ENCODE measurements around the gene ACAP3.
A peak's percentile ranks its signal among the peaks of the same experiment; 100 is the strongest.

Gene ACAP3

GRCh38 chr1:1295154-1295923, 12.4 kb downstream of the ACAP3 start:
- TF ChIP-seq JUND (IDR thresholded peaks at IDR 0.05; ENCODE audit: low read depth): no peak
- DNase-seq (ENCODE audit: low read depth in 1 of 2, low spot score in 1 of 2): no peak
- in situ Hi-C loops (cut with HindIII; ENCODE audit: low pct_unique_long_range_greater_than_20kb, low sequenced_read_pairs): no loop called here

- no peak for TF ChIP-seq JUND (IDR thresholded peaks at IDR 0.05; ENCODE audit: low read depth)
- in situ Hi-C loops (cut with HindIII; ENCODE audit: low pct_unique_long_range_greater_than_20kb, low sequenced_read_pairs): no loop called here
- DNase-seq (ENCODE audit: low read depth in 1 of 2, low spot score in 1 of 2): no peak
These were observed 13.4 kb downstream of the ACAP3 start for GRCh38 chr1:1294250-1294890.

- TF ChIP-seq JUND (IDR thresholded peaks at IDR 0.05; ENCODE audit: low read depth): no peak
- in situ Hi-C loops (cut with HindIII; ENCODE audit: low pct_unique_long_range_greater_than_20kb, low sequenced_read_pairs): no loop called here
- DNase-seq (ENCODE audit: low read depth in 1 of 2, low spot score in 1 of 2): no peak
These were observed 14.2 kb downstream of the ACAP3 start for GRCh38 chr1:1293263-1294249.

- DNase-seq (ENCODE audit: low read depth in 1 of 2, low spot score in 1 of 2): no peak
- no peak for TF ChIP-seq JUND (IDR thresholded peaks at IDR 0.05; ENCODE audit: low read depth)
- in situ Hi-C loops (cut with HindIII; ENCODE audit: low pct_unique_long_range_greater_than_20kb, low sequenced_read_pairs): no loop called here
These were observed 14.9 kb downstream of the ACAP3 start for GRCh38 chr1:1292851-1293250.

GRCh38 chr1:1292442-1292779, 15.3 kb downstream of the ACAP3 start:
- DNase-seq (ENCODE audit: low read depth in 1 of 2, low spot score in 1 of 2): no peak
- TF ChIP-seq JUND (IDR thresholded peaks at IDR 0.05; ENCODE audit: low read depth): no peak
- in situ Hi-C loops (cut with HindIII; ENCODE audit: low pct_unique_long_range_greater_than_20kb, low sequenced_read_pairs): no loop called here

- DNase-seq (ENCODE audit: low read depth in 1 of 2, low spot score in 1 of 2): peak; percentile 69 to 80
- in situ Hi-C loops (cut with HindIII; ENCODE audit: low pct_unique_long_range_greater_than_20kb, low sequenced_read_pairs): no loop called here
- TF ChIP-seq JUND (IDR thresholded peaks at IDR 0.05; ENCODE audit: low read depth): no peak
These were observed 15.9 kb downstream of the ACAP3 start for GRCh38 chr1:1291548-1292441.

- no peak for DNase-seq (ENCODE audit: low read depth in 1 of 2, low spot score in 1 of 2)
- in situ Hi-C loops (cut with HindIII; ENCODE audit: low pct_unique_long_range_greater_than_20kb, low sequenced_read_pairs): no loop called here
- no peak for TF ChIP-seq JUND (IDR thresholded peaks at IDR 0.05; ENCODE audit: low read depth)
These were observed 16.7 kb downstream of the ACAP3 start for GRCh38 chr1:1291023-1291528.

GRCh38 chr1:1290238-1290731, 17.4 kb downstream of the ACAP3 start:
- in situ Hi-C loops (cut with HindIII; ENCODE audit: low pct_unique_long_range_greater_than_20kb, low sequenced_read_pairs): no loop called here

GRCh38 chr1:1287288-1288110, 20.2 kb downstream of the ACAP3 start:
- in situ Hi-C loops (cut with HindIII; ENCODE audit: low pct_unique_long_range_greater_than_20kb, low sequenced_read_pairs): no loop called here
- no peak for TF ChIP-seq JUND (IDR thresholded peaks at IDR 0.05; ENCODE audit: low read depth)
- DNase-seq (ENCODE audit: low read depth in 1 of 2, low spot score in 1 of 2): no peak

More at GRCh38 chr1:1290238-1290731, 17.4 kb downstream of the ACAP3 start:
- DNase-seq (ENCODE audit: low read depth in 1 of 2, low spot score in 1 of 2): peak; percentile 78 to 84
- no peak for TF ChIP-seq JUND (IDR thresholded peaks at IDR 0.05; ENCODE audit: low read depth)

- no peak for TF ChIP-seq JUND (IDR thresholded peaks at IDR 0.05; ENCODE audit: low read depth)
- DNase-seq (ENCODE audit: low read depth in 1 of 2, low spot score in 1 of 2): no peak
- in situ Hi-C loops (cut with HindIII; ENCODE audit: low pct_unique_long_range_greater_than_20kb, low sequenced_read_pairs): no loop called here
These were observed 21.1 kb downstream of the ACAP3 start for GRCh38 chr1:1286313-1287261.

All from T47D (cell line).